ENCODE measurements around the gene ACOT7. TPM values are rescaled to one million over a fixed set of nuclear protein-coding genes. Genes with fewer than 3 reads are reported as not detected.

Gene ACOT7
- total RNA-seq, 1 donor from 2014 or later = 35.1 TPM

DNA sequence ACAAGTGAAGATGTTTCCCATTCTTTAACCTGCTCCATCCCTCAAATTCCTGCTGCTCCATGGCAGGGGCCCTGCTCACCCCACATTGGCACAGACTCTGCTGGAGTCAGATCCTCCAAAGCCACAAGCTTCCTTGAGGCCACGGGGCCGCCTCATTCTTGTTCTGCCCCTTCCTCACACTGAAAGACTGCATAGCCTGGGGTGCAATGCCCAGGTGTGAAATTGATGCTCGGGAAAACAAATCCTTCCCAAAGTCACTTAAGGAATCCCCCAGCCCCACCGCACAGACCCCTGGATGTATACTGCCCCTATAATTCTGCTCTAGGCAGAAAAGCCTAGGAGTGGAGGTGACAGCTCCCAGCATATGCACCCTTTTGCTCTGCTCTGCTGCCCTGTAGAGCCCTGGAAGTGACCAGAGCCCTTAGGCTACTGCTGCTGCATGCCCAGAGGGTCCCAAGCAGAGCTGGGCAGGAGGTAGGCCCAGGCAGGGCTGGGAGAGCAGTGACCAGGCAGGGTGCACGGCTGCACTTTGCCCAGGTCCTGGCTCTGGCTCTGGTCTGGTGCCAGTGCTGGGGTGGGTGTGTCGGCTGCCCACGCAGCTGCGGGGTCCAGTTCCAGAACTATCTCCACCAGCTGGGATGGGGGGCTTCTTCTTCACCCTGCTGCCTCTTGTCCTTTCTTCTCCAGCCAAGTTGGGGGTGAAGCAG is 24.5 kb upstream of the ACOT7 start:
- Mint-ChIP-seq H3K4me3 (ENCODE audit: unreplicated experiment) (no peak overlapping the region), H3K27ac (ENCODE audit: unreplicated experiment) (no peak overlapping the region), H3K9me3 (ENCODE audit: unreplicated experiment) (no peaks in the 10 kb centered on the region), H3K27me3 (ENCODE audit: unreplicated experiment) (peaks cover 30% of the 10 kb centered on the region), H3K36me3 (ENCODE audit: low read depth, unreplicated experiment) (no peaks in the 10 kb centered on the region), H3K4me1 (ENCODE audit: unreplicated experiment) (no peaks in the 10 kb centered on the region)
- DNase-seq (ENCODE audit: low spot score) = no peak
- no peak for TF ChIP-seq CTCF (IDR thresholded peaks at IDR 0.05; ENCODE audit: unreplicated experiment)

GRCh38 chr1:6416906-6417305 is 23.3 kb upstream of the ACOT7 start:
- Mint-ChIP-seq H3K27ac (ENCODE audit: unreplicated experiment) (no peak overlapping the region), H3K9me3 (ENCODE audit: unreplicated experiment) (no peaks in the 10 kb centered on the region), H3K4me1 (ENCODE audit: unreplicated experiment) (no peaks in the 10 kb centered on the region), H3K36me3 (ENCODE audit: low read depth, unreplicated experiment) (no peaks in the 10 kb centered on the region), H3K27me3 (ENCODE audit: unreplicated experiment) (peaks cover 29% of the 10 kb centered on the region), H3K4me3 (ENCODE audit: unreplicated experiment) (no peak overlapping the region)
- no peak for DNase-seq (ENCODE audit: low spot score)
- TF ChIP-seq CTCF (IDR thresholded peaks at IDR 0.05; ENCODE audit: unreplicated experiment) = no peak

DNA sequence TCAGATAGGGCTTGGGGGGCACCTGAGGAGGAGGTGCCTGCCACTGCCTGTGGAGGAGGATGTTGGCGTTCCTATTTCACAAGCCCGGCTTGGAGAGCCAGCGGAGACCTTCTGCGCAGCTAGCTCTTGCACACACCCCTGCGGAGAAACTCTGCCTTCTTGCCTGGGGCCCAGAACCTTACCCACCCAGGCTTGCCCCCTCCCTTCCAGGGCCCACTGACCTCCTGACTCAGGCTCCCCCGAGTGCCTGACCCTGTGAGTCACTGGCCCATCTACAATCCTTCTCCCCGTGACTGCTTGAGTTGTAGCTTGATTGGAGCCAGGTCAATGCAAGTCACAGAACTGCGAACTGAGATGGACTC is 22.7 kb upstream of the ACOT7 start:
- Mint-ChIP-seq H3K4me1 (ENCODE audit: unreplicated experiment) (no peaks in the 10 kb centered on the region), H3K27ac (ENCODE audit: unreplicated experiment) (no peak overlapping the region), H3K9me3 (ENCODE audit: unreplicated experiment) (no peaks in the 10 kb centered on the region), H3K36me3 (ENCODE audit: low read depth, unreplicated experiment) (no peaks in the 10 kb centered on the region), H3K27me3 (ENCODE audit: unreplicated experiment) (peaks cover 23% of the 10 kb centered on the region), H3K4me3 (ENCODE audit: unreplicated experiment) (no peak overlapping the region)
- no peak for DNase-seq (ENCODE audit: low spot score)
- no peak for TF ChIP-seq CTCF (IDR thresholded peaks at IDR 0.05; ENCODE audit: unreplicated experiment)

- no peaks in the 10 kb centered on the region for H3K9me3 Mint-ChIP-seq (ENCODE audit: unreplicated experiment)
- no peaks in the 10 kb centered on the region for H3K36me3 Mint-ChIP-seq (ENCODE audit: low read depth, unreplicated experiment)
- no peak for DNase-seq (ENCODE audit: low spot score)
- H3K4me3 Mint-ChIP-seq (ENCODE audit: unreplicated experiment) = no peak overlapping the region
- H3K4me1 Mint-ChIP-seq (ENCODE audit: unreplicated experiment) = no peaks in the 10 kb centered on the region
- no peak overlapping the region for H3K27ac Mint-ChIP-seq (ENCODE audit: unreplicated experiment)
- peaks cover 20% of the 10 kb centered on the region for H3K27me3 Mint-ChIP-seq (ENCODE audit: unreplicated experiment)
- no peak for TF ChIP-seq CTCF (IDR thresholded peaks at IDR 0.05; ENCODE audit: unreplicated experiment)
Measured at GRCh38 chr1:6414881-6415626, 21.5 kb upstream of the ACOT7 start.

GRCh38 chr1:6414443-6414844 is 20.9 kb upstream of the ACOT7 start:
- Mint-ChIP-seq H3K9me3 (ENCODE audit: unreplicated experiment) (no peaks in the 10 kb centered on the region), H3K27me3 (ENCODE audit: unreplicated experiment) (peaks cover 20% of the 10 kb centered on the region), H3K4me1 (ENCODE audit: unreplicated experiment) (no peaks in the 10 kb centered on the region), H3K4me3 (ENCODE audit: unreplicated experiment) (no peak overlapping the region), H3K36me3 (ENCODE audit: low read depth, unreplicated experiment) (no peaks in the 10 kb centered on the region), H3K27ac (ENCODE audit: unreplicated experiment) (no peak overlapping the region)
- peak; percentile 57 for TF ChIP-seq CTCF (IDR thresholded peaks at IDR 0.05; ENCODE audit: unreplicated experiment)
- peak; percentile 65 for DNase-seq (ENCODE audit: low spot score)

All from endothelial cell (in vitro differentiated cells).